Activated CD4-positive, alpha-beta T cell treated with anti-CD3 and anti-CD28 coated beads for 36 hours (primary cell): ENCODE data around the gene PRKCA. TPM values are rescaled to one million over a fixed set of nuclear protein-coding genes. Genes with fewer than 3 reads are reported as not detected.

Experiments used
- ATAC-seq: fragments of 200-7000 bp; cut with Tn5 transposase; one replicate; pipeline ENCODE4 v1.10.0; 2021; ENCODE audit warnings: mild to moderate bottlenecking, moderate library complexity
- CTCF ChIA-PET: fragments of 350-600 bp; sonication (Branson Sonifier 250); formaldehyde crosslinking; loops from one replicate; lab custom pipeline; 2021; ENCODE audit warnings: antibody characterized with exemption; lab: Charles Lee
- POLR2A ChIA-PET: fragments of 350-600 bp; sonication (Branson Sonifier 250); formaldehyde crosslinking; loops from one replicate; lab custom pipeline; 2021; ENCODE audit warnings: antibody characterized with exemption, inconsistent platforms; lab: Charles Lee
- DNase-seq: peaks from one replicate; pipeline ENCODE4 v3.0.0-alpha.2; 2020
- H3K27ac Mint-ChIP-seq: one replicate; pipeline ENCODE4 v1.8.0; 2021; ENCODE audit warnings: mixed read lengths
- H3K27me3 Mint-ChIP-seq: one replicate; pipeline ENCODE4 v1.8.0; 2021; ENCODE audit warnings: mixed read lengths
- H3K36me3 Mint-ChIP-seq: one replicate; pipeline ENCODE4 v1.8.0; 2021; ENCODE audit warnings: low read depth, mixed read lengths
- H3K4me1 Mint-ChIP-seq: one replicate; pipeline ENCODE4 v1.8.0; 2021; ENCODE audit warnings: mixed read lengths
- H3K4me3 Mint-ChIP-seq: one replicate; pipeline ENCODE4 v1.8.0; 2021; ENCODE audit warnings: mild to moderate bottlenecking, moderate library complexity, mixed read lengths
- H3K9me3 Mint-ChIP-seq: one replicate; pipeline ENCODE4 v1.8.0; 2021; ENCODE audit warnings: low read depth, mixed read lengths
- intact Hi-C, 2 experiments: fragments of 100-400 bp; cut with DNase I in 1 of 2; cut with micrococcal nuclease in 1 of 2; formaldehyde crosslinking; loops; one replicate each; pipeline versions ENCODE4 v1.14.2 to v1.15.1; 2022 to 2024; cut with DNase I, micrococcal nuclease
- total RNA-seq, 2 experiments: library from RNA; stranded (reverse); gene quantifications; one replicate each; pipeline ENCODE4 v1.2.3, GENCODE V29; 2021

The PRKCA gene
- total RNA-seq, 2 experiments from 2014 or later = 73.3 to 77.0 TPM

GRCh38 chr17:66667090-66667489 is 364.7 kb downstream of the PRKCA start:
- POLR2A ChIA-PET = no interaction called here
- peak; percentile 42 for ATAC-seq
- H3K4me3 Mint-ChIP-seq = peak overlapping the region; percentile 1
- no peaks in the 10 kb centered on the region for H3K27me3 Mint-ChIP-seq
- peaks cover 44% of the 10 kb centered on the region for H3K36me3 Mint-ChIP-seq
- intact Hi-C loops = loop anchor here (1.0 to 5.0 kb wide), 6 partner anchors 10 to 360 kb away; no protein-coding TSS in a partner anchor
- H3K9me3 Mint-ChIP-seq = no peaks in the 10 kb centered on the region
- peak overlapping the region; percentile 76 for H3K27ac Mint-ChIP-seq
- no peak for DNase-seq
- peaks cover 81% of the 10 kb centered on the region for H3K4me1 Mint-ChIP-seq
- CTCF ChIA-PET = interaction anchor here (0.9 kb wide), 1 partner anchor 12 kb away, joined by 3 read pairs; no protein-coding TSS in a partner anchor

GRCh38 chr17:66667491-66668030 is 365.1 kb downstream of the PRKCA start:
- intact Hi-C loops = loop anchor here (1.0 to 5.0 kb wide), 6 partner anchors 10 to 360 kb away; no protein-coding TSS in a partner anchor
- ATAC-seq = peak; percentile 81
- Mint-ChIP-seq H3K9me3 (no peaks in the 10 kb centered on the region), H3K4me3 (peak overlapping the region; percentile 1), H3K4me1 (peaks cover 81% of the 10 kb centered on the region), H3K27ac (peak overlapping the region; percentile 76), H3K36me3 (peaks cover 40% of the 10 kb centered on the region), H3K27me3 (no peaks in the 10 kb centered on the region)
- CTCF ChIA-PET = interaction anchor here (0.9 kb wide), 1 partner anchor 12 kb away, joined by 3 read pairs; no protein-coding TSS in a partner anchor
- POLR2A ChIA-PET = no interaction called here
- peak; percentile 84 for DNase-seq

DNA sequence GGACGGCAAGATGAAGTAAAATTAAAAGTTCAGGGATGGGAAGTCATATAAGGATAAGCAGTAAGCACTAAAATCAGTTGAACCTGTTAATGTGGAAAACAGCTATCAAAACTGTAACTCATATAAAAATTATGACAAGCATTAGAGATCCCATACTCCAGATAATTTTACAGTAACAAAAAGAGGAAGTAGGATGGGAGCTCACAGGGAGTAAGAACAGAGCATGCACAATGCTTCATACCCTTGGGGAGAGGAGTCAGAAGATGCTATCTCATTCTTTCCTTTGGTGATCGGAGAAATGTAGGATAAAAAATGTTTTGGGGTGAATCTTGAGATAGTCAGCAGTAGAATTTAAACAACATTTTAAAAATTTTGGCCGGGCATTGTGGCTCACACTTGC is 367.8 kb downstream of the PRKCA start:
- peaks cover 27% of the 10 kb centered on the region for H3K36me3 Mint-ChIP-seq
- intact Hi-C loops = loop anchor here (5.0 kb wide), 2 partner anchors 103 to 368 kb away; partner anchors contain the start of gene PRKCA (in 1 of the 2)
- POLR2A ChIA-PET = no interaction called here
- no peak for DNase-seq
- ATAC-seq = no peak
- no peak overlapping the region for H3K27ac Mint-ChIP-seq
- no peak overlapping the region for H3K4me3 Mint-ChIP-seq
- CTCF ChIA-PET = interaction anchor here (0.6 to 1.3 kb wide), 4 partner anchors 14 to 458 kb away, joined by 3 read pairs; no protein-coding TSS in a partner anchor
- H3K27me3 Mint-ChIP-seq = no peaks in the 10 kb centered on the region
- H3K9me3 Mint-ChIP-seq = no peaks in the 10 kb centered on the region
- H3K4me1 Mint-ChIP-seq = peaks cover 76% of the 10 kb centered on the region

GRCh38 chr17:66671156-66671555 is 368.7 kb downstream of the PRKCA start:
- ChIA-PET POLR2A (no interaction called here), CTCF (interaction anchor here (0.6 kb wide), 1 partner anchor 45 kb away, joined by 3 read pairs; no protein-coding TSS in a partner anchor)
- DNase-seq (no peak), ATAC-seq (no peak)
- no peak overlapping the region for H3K27ac Mint-ChIP-seq
- no peaks in the 10 kb centered on the region for H3K27me3 Mint-ChIP-seq
- H3K36me3 Mint-ChIP-seq = peaks cover 26% of the 10 kb centered on the region
- H3K9me3 Mint-ChIP-seq = no peaks in the 10 kb centered on the region
- intact Hi-C loops = loop anchor here (5.0 kb wide), 2 partner anchors 104 to 369 kb away; partner anchors contain the start of gene PRKCA (in 1 of the 2)
- no peak overlapping the region for H3K4me3 Mint-ChIP-seq
- H3K4me1 Mint-ChIP-seq = peaks cover 67% of the 10 kb centered on the region

DNA sequence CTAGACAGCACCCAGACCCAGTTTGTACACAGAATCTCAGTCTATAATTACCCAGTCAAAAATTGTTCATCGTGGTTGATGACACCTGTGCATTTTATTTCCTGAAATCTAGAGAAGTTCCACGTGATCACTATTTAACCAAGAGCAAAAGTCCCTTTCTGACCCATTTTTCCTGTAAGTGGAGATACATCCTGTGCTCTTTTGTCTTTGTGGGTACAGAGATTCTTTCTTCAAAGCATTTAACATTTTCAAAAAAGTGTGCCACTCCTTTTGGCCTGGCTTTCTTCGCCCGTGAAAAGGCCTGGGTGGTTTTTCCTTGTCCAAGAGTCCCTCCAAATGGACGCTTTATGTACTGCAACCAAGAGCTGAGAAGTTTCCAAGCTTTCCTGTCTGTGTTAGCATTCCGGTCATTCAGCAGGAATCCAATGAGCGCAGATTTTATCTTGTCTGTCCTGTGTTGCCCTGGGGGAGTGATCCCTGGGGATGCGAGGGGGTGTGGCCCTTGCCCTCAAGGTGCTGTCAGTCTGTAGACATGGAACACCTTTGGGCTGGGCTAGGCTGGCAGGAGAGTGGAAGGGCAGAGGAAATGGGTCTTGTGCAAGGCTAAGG is 371.4 kb downstream of the PRKCA start:
- Mint-ChIP-seq H3K4me1 (peaks cover 61% of the 10 kb centered on the region), H3K9me3 (peaks cover 6% of the 10 kb centered on the region), H3K4me3 (peak overlapping the region; percentile 6), H3K27ac (peak overlapping the region; percentile 84), H3K36me3 (peaks cover 31% of the 10 kb centered on the region), H3K27me3 (no peaks in the 10 kb centered on the region)
- ATAC-seq (peak; percentile 80), DNase-seq (peak; percentile 63)
- intact Hi-C loops = loop anchor here (1.0 to 5.0 kb wide), 8 partner anchors 21 to 473 kb away; partner anchors contain the start of gene PRKCA (in 1 of the 2)
- ChIA-PET CTCF (interaction anchor here (0.6 to 1.1 kb wide), 6 partner anchors 15 to 434 kb away, joined by 3 read pairs; no protein-coding TSS in a partner anchor), POLR2A (no interaction called here)

GRCh38 chr17:66675273-66675990 is 373.0 kb downstream of the PRKCA start:
- H3K27me3 Mint-ChIP-seq = no peaks in the 10 kb centered on the region
- ChIA-PET CTCF (interaction anchor here (0.6 to 1.6 kb wide), 4 partner anchors 11 to 124 kb away, joined by 3 to 5 read pairs (median 4); no protein-coding TSS in a partner anchor), POLR2A (no interaction called here)
- H3K4me1 Mint-ChIP-seq = peaks cover 55% of the 10 kb centered on the region
- H3K9me3 Mint-ChIP-seq = peaks cover 6% of the 10 kb centered on the region
- H3K4me3 Mint-ChIP-seq = no peak overlapping the region
- intact Hi-C loops = no loop called here
- H3K36me3 Mint-ChIP-seq = peaks cover 31% of the 10 kb centered on the region
- no peak overlapping the region for H3K27ac Mint-ChIP-seq
- no peak for DNase-seq
- no peak for ATAC-seq

GRCh38 chr17:66675991-66676371 is 373.6 kb downstream of the PRKCA start:
- no peak for ATAC-seq
- intact Hi-C loops = no loop called here
- Mint-ChIP-seq H3K36me3 (peaks cover 31% of the 10 kb centered on the region), H3K27ac (no peak overlapping the region), H3K9me3 (peaks cover 6% of the 10 kb centered on the region), H3K4me1 (peaks cover 55% of the 10 kb centered on the region), H3K4me3 (no peak overlapping the region), H3K27me3 (no peaks in the 10 kb centered on the region)
- no peak for DNase-seq
- ChIA-PET CTCF (interaction anchor here (0.6 to 1.6 kb wide), 3 partner anchors 11 to 123 kb away, joined by 3 to 5 read pairs (median 4); no protein-coding TSS in a partner anchor), POLR2A (no interaction called here)

GRCh38 chr17:66676421-66676820 is 374.0 kb downstream of the PRKCA start:
- POLR2A ChIA-PET = no interaction called here
- peaks cover 6% of the 10 kb centered on the region for H3K9me3 Mint-ChIP-seq
- no peak overlapping the region for H3K27ac Mint-ChIP-seq
- DNase-seq (no peak), ATAC-seq (no peak)
- peaks cover 31% of the 10 kb centered on the region for H3K36me3 Mint-ChIP-seq
- CTCF ChIA-PET = interaction anchor here (1.0 to 1.6 kb wide), 2 partner anchors 11 to 43 kb away, joined by 4 to 5 read pairs; no protein-coding TSS in a partner anchor
- intact Hi-C loops = no loop called here
- no peak overlapping the region for H3K4me3 Mint-ChIP-seq
- H3K4me1 Mint-ChIP-seq = peaks cover 53% of the 10 kb centered on the region
- H3K27me3 Mint-ChIP-seq = no peaks in the 10 kb centered on the region

DNA sequence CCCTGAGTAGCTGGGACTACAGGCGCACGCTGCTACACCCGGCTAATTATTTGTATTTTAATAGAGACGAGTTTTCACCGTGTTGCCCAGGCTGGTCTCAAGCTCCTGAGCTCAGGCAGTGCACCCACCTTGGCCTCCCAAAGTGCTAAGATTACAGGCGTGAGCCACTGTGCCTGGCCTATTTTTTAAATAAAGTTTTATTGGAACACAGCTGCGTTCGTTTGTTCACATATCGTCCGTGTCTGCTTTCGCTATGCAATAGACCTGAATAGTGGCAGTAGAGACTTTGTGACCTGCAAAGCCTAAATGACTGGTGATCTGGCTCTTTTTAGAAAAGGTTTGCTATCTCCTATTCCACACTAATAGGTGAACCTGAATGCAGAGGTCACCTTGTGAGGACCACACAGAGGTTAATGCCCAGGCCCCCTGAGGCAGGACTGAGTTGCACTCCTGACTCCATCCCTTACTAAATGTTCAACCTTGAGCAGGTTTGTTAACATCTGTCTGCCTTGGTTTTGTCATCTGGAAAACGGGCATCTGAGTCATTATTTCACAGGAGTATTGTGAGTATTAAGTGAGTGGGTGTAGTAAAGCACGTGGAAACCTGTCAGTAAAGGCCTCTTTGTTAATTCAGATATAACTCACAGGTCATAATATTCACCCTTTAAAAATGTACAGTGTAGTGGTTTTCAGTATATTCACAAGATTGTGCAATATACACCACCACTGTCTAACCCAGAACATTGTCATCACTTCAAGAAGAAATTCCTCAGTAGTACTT is 375.0 kb downstream of the PRKCA start:
- intact Hi-C loops = loop anchor here (1.0 kb wide), 3 partner anchors 10 to 44 kb away; no protein-coding TSS in a partner anchor
- ATAC-seq = peak; percentile 70
- H3K27ac Mint-ChIP-seq = peak overlapping the region; percentile 59
- POLR2A ChIA-PET = no interaction called here
- DNase-seq = peak; percentile 18
- no peaks in the 10 kb centered on the region for H3K27me3 Mint-ChIP-seq
- no peak overlapping the region for H3K4me3 Mint-ChIP-seq
- H3K4me1 Mint-ChIP-seq = peaks cover 45% of the 10 kb centered on the region
- peaks cover 6% of the 10 kb centered on the region for H3K9me3 Mint-ChIP-seq
- H3K36me3 Mint-ChIP-seq = peaks cover 31% of the 10 kb centered on the region
- CTCF ChIA-PET = interaction anchor here (1.6 kb wide), 1 partner anchor 10 kb away, joined by 5 read pairs; no protein-coding TSS in a partner anchor

DNA sequence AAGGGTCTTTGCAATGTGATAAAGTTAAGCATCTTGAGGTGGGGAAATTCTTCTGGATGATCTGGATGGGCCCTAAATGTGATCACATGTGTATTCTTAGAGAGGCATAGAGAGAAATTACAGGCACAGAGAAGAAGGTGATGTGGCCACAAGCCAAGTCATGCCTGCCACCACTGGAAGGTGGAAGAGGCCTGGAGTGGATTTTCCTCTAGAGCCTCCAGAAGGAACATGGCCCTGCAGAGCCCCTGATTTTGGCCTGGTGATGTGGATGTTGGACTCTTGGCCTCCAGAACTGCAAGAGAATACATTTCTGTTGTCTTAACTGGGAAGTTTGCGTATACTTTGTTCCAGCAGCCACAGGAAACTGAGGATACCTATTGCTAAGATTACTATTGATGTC is 375.6 kb downstream of the PRKCA start:
- peaks cover 6% of the 10 kb centered on the region for H3K9me3 Mint-ChIP-seq
- intact Hi-C loops = no loop called here
- no peaks in the 10 kb centered on the region for H3K27me3 Mint-ChIP-seq
- peaks cover 41% of the 10 kb centered on the region for H3K4me1 Mint-ChIP-seq
- POLR2A ChIA-PET = no interaction called here
- DNase-seq = no peak
- ATAC-seq = no peak
- CTCF ChIA-PET = no interaction called here
- H3K27ac Mint-ChIP-seq = peak overlapping the region; percentile 29
- H3K4me3 Mint-ChIP-seq = no peak overlapping the region
- H3K36me3 Mint-ChIP-seq = peaks cover 36% of the 10 kb centered on the region
